ENCODE results near the gene CDKL5. TPM values are rescaled to one million over a fixed set of nuclear protein-coding genes. Genes with fewer than 3 reads are reported as not detected.

Gene CDKL5
- total RNA-seq, 2 experiments from 2014 or later, result 0.83 to 1.0 TPM

- CTCF ChIA-PET, result no interaction called here
- Mint-ChIP-seq H3K4me1 (ENCODE audit: low read depth) (no peaks in the 10 kb centered on the region), H3K27me3 (ENCODE audit: low read depth) (no peaks in the 10 kb centered on the region), H3K4me3 (no peak overlapping the region), H3K9me3 (ENCODE audit: insufficient read depth) (no peaks in the 10 kb centered on the region), H3K36me3 (ENCODE audit: low read depth) (no peaks in the 10 kb centered on the region), H3K27ac (no peak overlapping the region)
- POLR2A ChIA-PET, result no interaction called here
- DNase-seq (no peak), ATAC-seq (no peak)
These were observed 199.2 kb downstream of the CDKL5 start for GRCh38 chrX:18624599-18624998.

- ATAC-seq (no peak), DNase-seq (no peak)
- no peak overlapping the region for H3K27ac Mint-ChIP-seq
- ChIA-PET CTCF (no interaction called here), POLR2A (no interaction called here)
- no peaks in the 10 kb centered on the region for H3K4me1 Mint-ChIP-seq (ENCODE audit: low read depth)
- H3K27me3 Mint-ChIP-seq (ENCODE audit: low read depth), result no peaks in the 10 kb centered on the region
- H3K4me3 Mint-ChIP-seq, result no peak overlapping the region
- H3K36me3 Mint-ChIP-seq (ENCODE audit: low read depth), result no peaks in the 10 kb centered on the region
- no peaks in the 10 kb centered on the region for H3K9me3 Mint-ChIP-seq (ENCODE audit: insufficient read depth)
These were observed 205.5 kb downstream of the CDKL5 start for GRCh38 chrX:18630934-18631333.

GRCh38 chrX:18638398-18638797 lies 213.0 kb downstream of the CDKL5 start:
- Mint-ChIP-seq H3K36me3 (ENCODE audit: low read depth) (no peaks in the 10 kb centered on the region), H3K27me3 (ENCODE audit: low read depth) (no peaks in the 10 kb centered on the region), H3K4me3 (no peak overlapping the region), H3K4me1 (ENCODE audit: low read depth) (no peaks in the 10 kb centered on the region), H3K27ac (no peak overlapping the region), H3K9me3 (ENCODE audit: insufficient read depth) (no peaks in the 10 kb centered on the region)
- ChIA-PET CTCF (no interaction called here), POLR2A (no interaction called here)
- DNase-seq, result no peak
- ATAC-seq, result no peak

- H3K36me3 Mint-ChIP-seq (ENCODE audit: low read depth), result no peaks in the 10 kb centered on the region
- CTCF ChIA-PET, result no interaction called here
- no peak overlapping the region for H3K4me3 Mint-ChIP-seq
- ATAC-seq, result no peak
- no peaks in the 10 kb centered on the region for H3K9me3 Mint-ChIP-seq (ENCODE audit: insufficient read depth)
- no peak for DNase-seq
- H3K4me1 Mint-ChIP-seq (ENCODE audit: low read depth), result no peaks in the 10 kb centered on the region
- H3K27ac Mint-ChIP-seq, result no peak overlapping the region
- POLR2A ChIA-PET, result no interaction called here
- no peaks in the 10 kb centered on the region for H3K27me3 Mint-ChIP-seq (ENCODE audit: low read depth)
These were observed 213.9 kb downstream of the CDKL5 start for GRCh38 chrX:18639280-18639679.

GRCh38 chrX:18640686-18641085 lies 215.3 kb downstream of the CDKL5 start:
- Mint-ChIP-seq H3K27ac (no peak overlapping the region), H3K4me1 (ENCODE audit: low read depth) (no peaks in the 10 kb centered on the region), H3K9me3 (ENCODE audit: insufficient read depth) (no peaks in the 10 kb centered on the region), H3K4me3 (no peak overlapping the region), H3K27me3 (ENCODE audit: low read depth) (no peaks in the 10 kb centered on the region), H3K36me3 (ENCODE audit: low read depth) (no peaks in the 10 kb centered on the region)
- no peak for ATAC-seq
- DNase-seq, result no peak
- ChIA-PET POLR2A (no interaction called here), CTCF (no interaction called here)

GRCh38 chrX:18643243-18643642 lies 217.8 kb downstream of the CDKL5 start:
- Mint-ChIP-seq H3K27me3 (ENCODE audit: low read depth) (no peaks in the 10 kb centered on the region), H3K27ac (no peak overlapping the region), H3K4me3 (no peak overlapping the region), H3K36me3 (ENCODE audit: low read depth) (no peaks in the 10 kb centered on the region), H3K9me3 (ENCODE audit: insufficient read depth) (no peaks in the 10 kb centered on the region), H3K4me1 (ENCODE audit: low read depth) (no peaks in the 10 kb centered on the region)
- ATAC-seq (no peak), DNase-seq (no peak)
- POLR2A ChIA-PET, result no interaction called here
- CTCF ChIA-PET, result no interaction called here

GRCh38 chrX:18643853-18644252 lies 218.4 kb downstream of the CDKL5 start:
- no peak overlapping the region for H3K4me3 Mint-ChIP-seq
- no peak overlapping the region for H3K27ac Mint-ChIP-seq
- DNase-seq, result no peak
- no peak for ATAC-seq
- H3K27me3 Mint-ChIP-seq (ENCODE audit: low read depth), result no peaks in the 10 kb centered on the region
- H3K9me3 Mint-ChIP-seq (ENCODE audit: insufficient read depth), result no peaks in the 10 kb centered on the region
- CTCF ChIA-PET, result no interaction called here
- no peaks in the 10 kb centered on the region for H3K36me3 Mint-ChIP-seq (ENCODE audit: low read depth)
- POLR2A ChIA-PET, result no interaction called here
- H3K4me1 Mint-ChIP-seq (ENCODE audit: low read depth), result no peaks in the 10 kb centered on the region

- POLR2A ChIA-PET, result no interaction called here
- Mint-ChIP-seq H3K4me3 (no peak overlapping the region), H3K27me3 (ENCODE audit: low read depth) (no peaks in the 10 kb centered on the region), H3K36me3 (ENCODE audit: low read depth) (no peaks in the 10 kb centered on the region), H3K4me1 (ENCODE audit: low read depth) (no peaks in the 10 kb centered on the region), H3K9me3 (ENCODE audit: insufficient read depth) (no peaks in the 10 kb centered on the region), H3K27ac (no peak overlapping the region)
- no peak for DNase-seq
- CTCF ChIA-PET, result no interaction called here
- no peak for ATAC-seq
These were observed 222.2 kb downstream of the CDKL5 start for GRCh38 chrX:18647621-18648020.

- CTCF ChIA-PET, result no interaction called here
- Mint-ChIP-seq H3K36me3 (ENCODE audit: low read depth) (no peaks in the 10 kb centered on the region), H3K27ac (no peak overlapping the region), H3K4me1 (ENCODE audit: low read depth) (no peaks in the 10 kb centered on the region), H3K4me3 (no peak overlapping the region), H3K9me3 (ENCODE audit: insufficient read depth) (no peaks in the 10 kb centered on the region), H3K27me3 (ENCODE audit: low read depth) (no peaks in the 10 kb centered on the region)
- DNase-seq, result no peak
- ATAC-seq, result no peak
- POLR2A ChIA-PET, result no interaction called here
These were observed 224.1 kb downstream of the CDKL5 start for GRCh38 chrX:18649498-18649951.

GRCh38 chrX:18650662-18651061 lies 225.3 kb downstream of the CDKL5 start:
- H3K4me1 Mint-ChIP-seq (ENCODE audit: low read depth), result no peaks in the 10 kb centered on the region
- ChIA-PET POLR2A (no interaction called here), CTCF (no interaction called here)
- no peaks in the 10 kb centered on the region for H3K9me3 Mint-ChIP-seq (ENCODE audit: insufficient read depth)
- ATAC-seq (no peak), DNase-seq (no peak)
- H3K27ac Mint-ChIP-seq, result no peak overlapping the region
- no peaks in the 10 kb centered on the region for H3K36me3 Mint-ChIP-seq (ENCODE audit: low read depth)
- no peak overlapping the region for H3K4me3 Mint-ChIP-seq
- H3K27me3 Mint-ChIP-seq (ENCODE audit: low read depth), result no peaks in the 10 kb centered on the region

GRCh38 chrX:18652636-18653035 lies 227.2 kb downstream of the CDKL5 start:
- DNase-seq (no peak), ATAC-seq (no peak)
- Mint-ChIP-seq H3K4me1 (ENCODE audit: low read depth) (no peaks in the 10 kb centered on the region), H3K27me3 (ENCODE audit: low read depth) (no peaks in the 10 kb centered on the region), H3K4me3 (no peak overlapping the region), H3K27ac (no peak overlapping the region), H3K36me3 (ENCODE audit: low read depth) (no peaks in the 10 kb centered on the region), H3K9me3 (ENCODE audit: insufficient read depth) (no peaks in the 10 kb centered on the region)
- ChIA-PET CTCF (no interaction called here), POLR2A (no interaction called here)

GRCh38 chrX:18654875-18655836 lies 229.7 kb downstream of the CDKL5 start:
- H3K9me3 Mint-ChIP-seq (ENCODE audit: insufficient read depth), result no peaks in the 10 kb centered on the region
- H3K4me3 Mint-ChIP-seq, result no peak overlapping the region
- ChIA-PET POLR2A (no interaction called here), CTCF (no interaction called here)
- H3K36me3 Mint-ChIP-seq (ENCODE audit: low read depth), result no peaks in the 10 kb centered on the region
- ATAC-seq (no peak), DNase-seq (no peak)
- H3K27me3 Mint-ChIP-seq (ENCODE audit: low read depth), result no peaks in the 10 kb centered on the region
- H3K4me1 Mint-ChIP-seq (ENCODE audit: low read depth), result no peaks in the 10 kb centered on the region
- no peak overlapping the region for H3K27ac Mint-ChIP-seq

GRCh38 chrX:18661273-18661672 lies 235.9 kb downstream of the CDKL5 start:
- no peak for DNase-seq
- H3K9me3 Mint-ChIP-seq (ENCODE audit: insufficient read depth), result no peaks in the 10 kb centered on the region
- H3K4me3 Mint-ChIP-seq, result no peak overlapping the region
- H3K27me3 Mint-ChIP-seq (ENCODE audit: low read depth), result no peaks in the 10 kb centered on the region
- no peaks in the 10 kb centered on the region for H3K36me3 Mint-ChIP-seq (ENCODE audit: low read depth)
- no peaks in the 10 kb centered on the region for H3K4me1 Mint-ChIP-seq (ENCODE audit: low read depth)
- no peak for ATAC-seq
- ChIA-PET CTCF (no interaction called here), POLR2A (no interaction called here)
- H3K27ac Mint-ChIP-seq, result no peak overlapping the region

Data from activated CD8-positive, alpha-beta T cell treated with anti-CD3 and anti-CD28 coated beads, Interleukin-2, amount 10 ng/mL, durations not matched to agents 7 days and 5 days (primary cell).